ENCODE data around the gene RBMXL3.

RBMXL3 gene

GRCh38 chrX:115236560-115236959 is 47.4 kb downstream of the RBMXL3 start:
- Histone ChIP-seq H3K9ac (ENCODE audit: low read length) (no peak overlapping the region), H3K4me1 (ENCODE audit: insufficient read depth, low read length) (peaks cover 15% of the 10 kb centered on the region), H3K4me3 (ENCODE audit: low read depth in 1 of 2, low read length in 2 of 2) (no peak overlapping the region), H3K27ac (ENCODE audit: low read depth, low read length) (no peak overlapping the region), H3K9me3 (ENCODE audit: low read length) (no peaks in the 10 kb centered on the region), H3K27me3 (ENCODE audit: control insufficient read depth in 1 of 2, insufficient read depth in 2 of 2, low read length in 2 of 2) (peaks cover 9% of the 10 kb centered on the region in 2 donors), H3K36me3 (ENCODE audit: insufficient read depth, low read length) (no peaks in the 10 kb centered on the region)

GRCh38 chrX:115237056-115237455 is 47.8 kb downstream of the RBMXL3 start:
- Histone ChIP-seq H3K9ac (ENCODE audit: low read length) (no peak overlapping the region), H3K9me3 (ENCODE audit: low read length) (no peaks in the 10 kb centered on the region), H3K36me3 (ENCODE audit: insufficient read depth, low read length) (no peaks in the 10 kb centered on the region), H3K27ac (ENCODE audit: low read depth, low read length) (no peak overlapping the region), H3K4me1 (ENCODE audit: insufficient read depth, low read length) (peaks cover 15% of the 10 kb centered on the region), H3K27me3 (ENCODE audit: control insufficient read depth in 1 of 2, insufficient read depth in 2 of 2, low read length in 2 of 2) (peaks cover 4 to 9% of the 10 kb centered on the region in 2 donors), H3K4me3 (ENCODE audit: low read depth in 1 of 2, low read length in 2 of 2) (no peak overlapping the region)

Measured in muscle layer of colon (tissue), 2 donors.